A172 (cell line): ENCODE results near the gene SMARCAL1. TPM values are rescaled to one million over a fixed set of nuclear protein-coding genes. Genes with fewer than 3 reads are reported as not detected.

ENCODE experiments used
- DNase-seq: peaks from one replicate; pipeline ENCODE4 v3.0.0-alpha.2; 2015; ENCODE audit warnings: low spot score
- total RNA-seq: library from RNA; depleted of rRNA; stranded (reverse); fragments of >200 nt; shearing (Covaris generic); gene quantifications from 2 replicates; pipeline ENCODE4 v1.2.3, GENCODE V29; 2014

Gene SMARCAL1
- total RNA-seq, 1 experiment from 2014 or later = 25.1 TPM

DNA sequence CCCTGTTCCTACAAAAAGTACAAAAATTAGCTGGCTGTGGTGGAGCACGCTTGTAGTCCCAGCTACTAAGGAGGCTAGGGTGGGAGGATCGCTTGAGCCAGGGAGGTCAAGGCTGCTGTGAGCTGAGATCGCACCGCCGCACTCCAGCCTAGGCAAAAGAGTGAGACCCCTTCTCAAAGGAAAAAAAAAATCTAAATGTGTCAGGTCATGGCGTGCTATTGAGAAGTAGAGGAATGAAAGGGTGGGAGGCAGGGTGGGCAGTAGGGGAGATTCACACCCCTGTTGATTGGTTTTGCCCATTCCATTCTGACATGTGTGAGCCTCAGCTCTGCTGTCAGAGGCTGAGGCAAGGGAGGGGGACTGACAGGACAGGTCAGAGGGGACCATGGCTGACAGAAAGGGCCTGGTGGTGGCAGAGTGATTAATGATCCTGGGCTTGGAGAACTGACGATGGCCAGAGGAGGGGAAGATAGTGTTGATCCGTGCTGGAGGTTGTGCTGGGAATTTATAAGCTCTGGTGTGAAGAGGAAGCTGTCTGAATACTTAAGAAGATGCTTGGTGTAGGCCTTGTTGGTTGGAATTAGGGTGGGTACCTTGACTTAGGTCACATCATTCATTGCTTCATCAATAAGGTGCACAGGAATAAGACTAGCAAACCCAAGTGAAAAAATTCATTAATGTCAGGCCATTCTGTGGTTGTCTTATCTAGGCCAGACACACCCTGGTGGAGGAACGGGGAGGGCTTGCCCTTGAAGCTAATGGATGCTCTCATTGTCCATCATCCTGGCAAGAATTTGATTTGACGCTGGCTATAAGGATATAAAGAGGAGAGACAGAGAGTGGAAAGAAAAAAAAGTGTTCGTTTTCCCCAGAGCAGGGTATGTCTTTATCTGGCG lies 19.1 kb upstream of the SMARCAL1 start:
- DNase-seq = no peak

DNA sequence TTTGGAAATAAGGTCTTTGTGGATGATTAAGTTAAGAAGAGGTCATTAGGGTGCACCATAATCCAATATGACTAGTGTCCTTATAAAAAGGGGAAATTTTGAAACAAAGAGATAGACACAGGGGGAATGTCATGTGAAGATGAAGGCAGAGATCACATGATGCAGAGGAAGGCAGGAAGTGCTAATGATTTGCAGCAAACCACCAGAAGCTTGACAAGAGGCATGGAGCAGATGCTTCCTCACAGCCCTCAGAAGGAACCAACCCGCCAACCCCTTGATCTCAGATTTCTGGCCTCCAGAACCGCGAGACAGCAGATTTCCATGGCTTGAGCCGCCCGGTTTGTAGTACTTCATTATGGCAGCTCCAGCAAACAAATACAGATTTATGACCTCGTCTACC lies 17.4 kb upstream of the SMARCAL1 start:
- no peak for DNase-seq

DNA sequence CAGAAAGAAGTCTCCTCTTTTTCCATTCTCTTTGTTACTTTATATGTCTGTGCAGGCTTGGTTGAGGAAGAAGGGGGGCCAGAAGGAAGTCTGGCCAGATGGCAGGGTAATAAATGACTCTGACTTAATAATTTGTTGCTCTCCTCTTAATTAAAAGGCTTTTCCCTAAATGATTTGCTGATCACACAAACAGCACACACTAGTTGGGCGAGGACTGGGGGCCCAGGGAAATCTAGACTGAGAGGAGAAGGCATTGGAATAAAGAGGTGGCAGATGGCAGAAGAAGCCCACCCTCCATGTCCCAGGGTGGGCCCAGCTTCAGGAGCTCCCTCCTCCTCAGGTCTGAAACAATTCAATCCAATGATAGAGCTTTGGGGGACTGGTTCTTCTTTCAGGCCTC lies 12.7 kb upstream of the SMARCAL1 start:
- no peak for DNase-seq

DNA sequence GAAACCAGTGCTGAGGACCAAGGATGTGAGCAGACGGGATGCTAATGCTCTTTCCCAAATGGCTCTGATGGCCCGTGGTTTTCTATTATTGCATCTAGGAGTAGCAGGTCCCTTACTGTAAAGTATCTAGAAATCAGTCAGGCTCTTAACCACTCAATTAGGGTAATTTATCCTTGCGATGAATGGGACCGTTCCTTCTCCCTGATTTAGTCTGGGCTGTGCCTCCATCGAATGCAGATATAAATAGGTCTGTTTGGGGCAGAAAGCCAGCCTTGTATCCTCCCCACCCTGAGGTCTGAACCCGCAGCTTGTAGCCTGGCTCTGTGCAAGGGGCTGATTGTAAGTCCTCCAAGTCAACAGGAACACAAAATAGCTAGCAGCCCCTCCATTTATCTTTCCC lies 9.5 kb upstream of the SMARCAL1 start:
- no peak for DNase-seq

DNA sequence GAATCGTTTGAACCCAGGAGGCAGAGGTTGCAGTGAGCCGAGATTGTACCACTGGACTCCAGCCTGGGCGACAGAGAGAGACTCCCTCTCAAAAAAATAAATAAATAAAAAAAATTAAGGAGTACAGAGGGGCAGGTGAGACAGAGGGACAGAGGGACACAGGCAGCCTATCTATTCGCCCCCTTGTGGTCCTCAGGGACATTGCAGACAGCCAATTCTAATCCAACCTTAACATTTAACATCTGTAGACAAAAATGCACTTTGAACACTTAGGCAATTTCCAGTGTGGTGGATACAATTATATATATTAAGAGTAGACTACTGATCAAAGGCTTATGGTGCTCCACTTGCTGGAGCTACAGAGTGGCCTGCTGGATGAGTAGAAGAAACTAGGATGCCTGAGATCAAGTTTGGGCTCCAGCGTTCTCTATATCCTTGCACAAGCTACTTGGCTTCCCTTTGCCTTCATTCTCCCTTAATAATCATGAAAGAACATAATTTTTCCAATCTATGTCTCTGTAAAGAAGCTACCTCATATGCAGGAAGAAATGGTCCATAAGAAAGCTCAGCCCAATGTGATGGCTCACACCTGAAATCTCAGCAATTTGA lies 8.2 kb upstream of the SMARCAL1 start:
- DNase-seq = peak; percentile 62

DNA sequence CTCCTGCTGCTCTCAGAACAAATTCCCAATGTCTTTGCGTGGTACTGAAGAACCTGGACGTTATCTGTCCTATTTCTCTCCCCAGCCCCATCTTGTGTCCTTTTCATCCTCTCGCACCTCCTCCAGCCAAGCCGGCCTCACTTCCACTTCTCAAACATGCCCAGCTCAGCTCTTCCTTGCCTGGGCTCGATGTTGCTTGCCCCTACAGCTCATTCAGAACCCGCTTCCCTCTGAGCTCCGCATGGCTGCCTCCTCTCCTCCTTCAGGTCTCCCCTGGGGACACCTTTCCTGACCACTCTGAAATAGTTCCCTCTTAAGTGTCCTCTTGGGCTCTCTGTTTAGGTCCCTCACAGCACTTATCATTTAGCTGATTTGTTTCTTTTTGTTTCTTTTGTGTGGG lies 6.7 kb upstream of the SMARCAL1 start:
- DNase-seq = no peak

DNA sequence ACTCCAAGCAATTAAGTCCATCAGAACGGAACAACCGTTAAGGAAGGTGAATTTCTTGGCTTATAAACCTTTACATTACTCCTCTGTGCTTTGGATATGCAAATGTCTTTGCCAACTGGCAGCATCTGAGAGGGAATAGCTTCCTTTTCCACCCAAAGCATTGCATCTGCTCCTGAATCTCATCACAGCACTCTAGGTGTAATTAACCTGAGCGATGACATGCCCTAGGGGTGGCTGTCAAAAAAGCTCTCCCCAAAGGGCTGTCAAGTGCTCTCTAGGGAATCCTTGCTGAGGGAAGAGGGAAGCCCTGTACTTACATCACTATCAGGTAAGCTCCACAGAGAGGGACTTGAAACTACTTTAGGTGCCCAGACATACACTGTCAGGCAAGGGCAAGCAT lies 5.5 kb upstream of the SMARCAL1 start:
- no peak for DNase-seq

DNA sequence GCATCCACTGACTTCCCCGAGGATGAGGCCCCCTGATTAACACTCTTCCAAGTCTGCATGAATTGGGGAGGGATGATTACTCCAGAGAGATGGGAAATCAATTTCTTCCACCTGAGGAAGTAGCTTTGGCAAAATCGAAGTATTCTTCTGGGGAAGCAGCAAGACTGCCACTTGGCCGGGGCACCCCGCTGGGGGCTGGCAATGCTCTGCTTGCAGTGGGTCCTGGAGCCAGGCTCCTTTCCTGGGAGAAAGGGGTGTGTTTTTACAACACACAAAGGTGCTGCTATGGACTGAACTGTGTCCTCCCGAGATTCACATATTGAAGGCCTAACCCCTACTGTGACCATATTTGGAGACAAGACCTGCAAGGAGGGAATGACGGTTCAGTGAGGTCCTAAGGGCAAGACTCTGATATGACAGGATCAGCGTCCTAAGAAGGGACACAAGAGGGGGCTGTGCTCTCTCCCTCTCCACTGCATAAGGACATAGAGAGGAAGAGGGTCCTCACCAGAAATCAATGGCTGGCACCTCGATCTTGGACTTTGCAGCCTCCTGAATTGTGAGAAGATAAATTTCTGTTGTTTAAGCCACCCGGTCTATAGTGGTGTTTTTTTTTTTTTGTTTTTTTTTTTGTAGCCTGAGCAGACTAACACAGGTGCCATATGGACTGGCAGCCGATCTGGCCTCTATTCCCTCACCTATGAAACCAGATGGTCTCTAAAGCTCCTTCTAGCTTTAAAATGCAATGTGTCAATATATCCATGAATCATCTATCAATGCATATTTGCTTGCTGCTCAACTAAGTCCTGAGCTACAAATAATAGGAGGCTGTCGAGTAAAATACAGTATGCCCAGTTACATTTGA lies 3.6 kb upstream of the SMARCAL1 start:
- DNase-seq = no peak

DNA sequence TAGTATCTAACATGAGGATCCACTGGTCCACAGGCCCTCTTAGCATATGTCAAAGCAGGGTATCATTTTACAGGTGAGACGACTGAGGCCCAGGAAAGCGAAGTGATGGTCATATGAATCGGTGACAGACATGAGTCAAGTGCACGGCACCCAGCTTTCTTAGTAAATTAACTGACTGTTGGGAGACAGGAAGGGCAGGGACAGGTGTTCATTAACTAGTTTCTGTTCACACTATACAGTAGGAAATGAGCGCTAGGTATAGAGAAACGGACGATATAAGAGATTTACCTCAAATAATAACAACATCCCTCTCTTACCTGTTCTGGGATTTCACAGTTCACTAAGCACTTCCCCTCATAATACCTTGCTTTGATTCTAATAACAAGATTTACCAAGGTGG lies 1.7 kb upstream of the SMARCAL1 start:
- no peak for DNase-seq

DNA sequence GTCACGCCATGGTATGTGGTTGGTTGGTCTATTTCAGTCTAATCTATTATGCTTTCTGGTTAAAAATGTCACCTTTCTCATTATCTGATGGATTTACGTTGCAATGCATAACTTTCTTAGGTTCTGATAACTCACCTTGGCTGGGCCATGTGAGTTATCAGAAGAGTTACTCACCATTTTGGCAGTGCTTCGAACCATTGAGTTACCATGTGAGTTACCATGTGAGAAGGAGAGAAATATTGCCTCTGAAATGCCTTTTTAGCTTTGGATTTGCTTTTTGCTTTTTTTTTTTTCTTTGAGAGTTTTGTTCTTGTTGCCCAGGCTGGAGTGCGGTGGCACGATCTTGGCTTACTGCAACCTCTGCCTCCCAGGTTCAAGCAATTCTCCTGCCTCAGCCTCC lies 1.6 kb downstream of the SMARCAL1 start:
- DNase-seq = no peak

DNA sequence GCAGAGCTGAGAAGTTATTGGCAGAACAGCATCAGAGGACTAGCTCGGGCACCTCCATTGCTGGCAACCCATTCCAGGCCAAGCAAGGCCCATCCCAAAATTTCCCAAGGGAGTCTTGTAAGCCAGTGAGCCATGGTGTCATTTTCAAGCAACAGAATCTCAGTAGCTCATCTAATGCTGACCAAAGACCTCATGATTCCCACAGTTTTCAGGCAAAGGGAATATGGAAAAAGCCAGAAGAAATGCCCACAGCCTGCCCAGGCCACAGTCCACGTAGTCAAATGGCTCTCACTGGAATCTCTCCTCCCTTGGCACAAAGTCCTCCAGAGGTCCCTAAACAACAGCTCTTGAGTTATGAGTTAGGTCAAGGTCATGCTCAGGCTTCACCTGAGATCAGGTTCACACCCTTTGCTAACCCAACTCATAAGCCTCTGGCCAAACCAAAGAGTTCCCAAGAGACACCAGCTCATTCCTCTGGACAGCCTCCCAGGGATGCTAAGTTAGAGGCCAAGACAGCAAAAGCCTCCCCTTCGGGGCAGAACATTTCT lies 2.6 kb downstream of the SMARCAL1 start:
- no peak for DNase-seq

DNA sequence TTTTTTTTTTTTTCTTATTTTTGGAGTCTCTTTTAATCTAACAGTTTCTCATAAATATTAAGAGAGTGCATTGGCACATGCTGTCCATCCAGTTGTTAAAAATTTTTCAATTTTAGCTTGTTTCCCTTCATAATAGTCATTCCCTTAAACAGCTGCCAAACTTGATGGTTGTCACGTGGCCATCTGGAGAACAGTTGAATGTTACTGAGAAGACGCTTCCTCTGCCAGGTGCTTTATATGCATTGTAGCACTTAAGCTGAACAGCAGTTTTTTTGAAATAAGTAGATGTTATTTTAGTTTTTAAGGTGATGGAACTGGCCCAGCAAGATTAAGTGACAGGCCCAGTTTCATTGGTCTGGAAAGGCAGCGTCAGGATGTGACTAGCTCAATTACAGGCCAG lies 3.3 kb downstream of the SMARCAL1 start:
- DNase-seq = no peak

DNA sequence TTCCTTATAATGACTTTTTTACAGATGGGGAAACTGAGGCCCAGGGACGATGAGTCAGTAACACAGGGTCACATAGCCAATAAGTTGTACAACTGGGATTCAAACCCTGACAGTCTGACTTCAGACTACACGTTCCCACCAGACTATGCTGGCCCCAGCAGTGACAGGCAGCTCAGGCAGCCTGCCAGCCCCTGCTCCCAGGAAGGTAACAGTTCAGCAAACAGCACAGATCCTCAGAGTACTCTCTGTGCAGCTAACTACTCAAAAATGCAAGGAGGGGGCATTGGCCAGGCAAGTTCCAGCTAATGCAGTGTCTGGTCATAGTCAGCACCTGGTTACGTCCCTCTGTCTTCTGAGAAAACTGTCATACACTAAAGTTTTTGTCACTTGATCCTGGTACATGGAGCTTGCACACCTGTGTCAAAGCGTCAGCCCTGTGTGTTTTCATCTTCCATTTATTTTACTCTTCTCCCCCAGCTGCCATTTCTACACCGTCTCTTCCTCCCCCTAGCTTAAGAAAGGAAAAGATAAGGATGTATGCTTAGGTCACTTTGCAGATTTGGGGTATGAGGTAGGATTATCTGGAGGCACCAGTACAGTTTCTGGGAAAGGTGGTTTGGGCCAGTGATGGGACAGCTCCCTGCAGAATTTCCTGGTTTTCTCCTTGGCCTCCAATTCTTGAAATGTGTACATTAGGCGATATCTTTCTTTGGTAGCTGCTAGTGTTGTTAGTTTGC lies 4.5 kb downstream of the SMARCAL1 start:
- DNase-seq = no peak

DNA sequence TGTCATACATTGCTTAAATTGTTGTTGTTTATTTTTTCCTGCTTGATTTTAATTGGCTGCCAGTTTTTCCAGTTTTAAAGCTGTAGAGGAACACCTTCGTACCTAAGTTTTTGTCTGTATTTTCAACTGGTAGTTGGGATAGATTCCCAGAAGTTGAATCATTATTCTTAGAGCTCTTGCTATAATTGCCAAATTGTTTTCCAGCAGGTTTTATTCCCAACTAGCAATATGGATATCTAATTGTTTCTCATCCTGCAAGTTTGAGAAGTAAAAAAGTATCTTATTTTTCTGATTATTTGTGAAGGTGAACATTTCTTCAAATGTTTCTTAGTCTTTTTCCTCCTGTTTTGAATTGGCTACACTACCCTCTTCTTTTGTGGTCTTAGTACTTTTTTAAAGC lies 6.7 kb downstream of the SMARCAL1 start:
- DNase-seq = no peak

DNA sequence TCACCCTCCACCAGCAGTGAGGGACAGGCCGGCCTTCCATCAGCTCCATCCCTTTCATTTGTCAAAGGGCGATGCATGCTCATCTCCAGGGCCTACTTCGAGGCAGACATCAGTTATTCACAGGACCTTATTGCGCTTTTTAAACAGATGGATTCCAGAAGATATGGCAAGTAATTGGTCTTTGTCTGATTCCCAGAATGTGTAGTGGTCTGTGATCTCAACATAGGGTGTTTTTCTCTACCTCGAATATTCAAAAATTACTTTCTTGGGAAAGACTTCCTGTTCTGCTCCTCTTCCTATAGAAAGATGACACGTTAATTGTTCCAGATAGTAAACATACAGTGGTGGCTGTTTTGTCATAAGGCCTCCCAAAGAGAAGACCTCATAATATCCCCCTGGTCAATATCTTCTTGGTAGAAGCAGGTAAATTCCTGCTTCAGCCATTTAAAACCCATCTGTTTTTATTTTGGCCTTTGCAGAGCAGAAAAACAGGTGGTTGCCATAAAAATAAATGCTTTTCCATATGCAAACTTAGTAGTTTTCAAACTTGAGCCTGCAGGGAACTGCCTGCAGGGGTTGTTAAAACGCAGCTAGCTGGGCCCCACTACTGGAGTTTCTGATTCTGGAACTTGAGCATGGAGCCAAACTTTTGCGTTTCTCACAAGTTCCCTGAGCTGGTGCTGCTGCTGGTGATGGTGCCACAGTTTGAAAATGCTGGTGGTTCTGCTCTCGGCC lies 8.2 kb downstream of the SMARCAL1 start:
- DNase-seq = no peak

DNA sequence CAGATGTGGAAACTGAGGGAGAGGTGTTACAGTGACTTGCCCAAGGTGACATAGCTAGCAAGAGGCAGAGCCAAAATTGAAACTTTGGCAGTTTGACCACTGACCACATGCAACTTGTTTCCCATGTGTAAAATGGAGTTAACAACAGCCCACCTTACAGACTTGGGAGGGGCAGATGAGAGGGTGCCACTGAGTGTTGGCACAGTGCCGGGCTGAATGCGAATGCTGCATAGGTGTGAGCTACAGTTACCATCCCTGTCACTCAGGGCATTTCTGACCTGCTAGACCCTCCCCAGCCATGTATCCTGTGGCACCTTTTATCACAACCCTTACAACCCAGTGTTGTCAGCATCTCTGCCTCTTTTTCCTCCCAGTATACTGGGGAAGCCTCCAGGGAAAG lies 10.8 kb downstream of the SMARCAL1 start:
- DNase-seq = no peak

DNA sequence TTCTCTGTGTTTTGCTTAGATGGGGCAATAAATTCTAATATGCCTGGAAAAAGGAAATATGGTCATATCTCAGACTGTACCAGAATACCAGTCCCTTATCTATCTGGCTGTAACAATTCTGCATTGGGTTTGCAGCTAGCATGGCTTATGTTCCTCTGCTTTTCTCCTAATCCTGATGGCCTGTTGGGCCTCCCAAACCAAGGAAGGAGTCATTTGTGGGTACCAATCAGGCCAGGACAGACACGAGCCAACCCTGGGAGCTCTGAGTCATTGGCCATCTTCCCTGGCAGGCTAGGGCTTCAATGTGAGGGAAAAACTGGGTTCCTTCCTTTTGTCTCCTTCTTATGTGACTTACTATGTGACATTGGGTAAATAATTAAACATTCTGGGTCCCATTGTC lies 12.0 kb downstream of the SMARCAL1 start:
- no peak for DNase-seq

DNA sequence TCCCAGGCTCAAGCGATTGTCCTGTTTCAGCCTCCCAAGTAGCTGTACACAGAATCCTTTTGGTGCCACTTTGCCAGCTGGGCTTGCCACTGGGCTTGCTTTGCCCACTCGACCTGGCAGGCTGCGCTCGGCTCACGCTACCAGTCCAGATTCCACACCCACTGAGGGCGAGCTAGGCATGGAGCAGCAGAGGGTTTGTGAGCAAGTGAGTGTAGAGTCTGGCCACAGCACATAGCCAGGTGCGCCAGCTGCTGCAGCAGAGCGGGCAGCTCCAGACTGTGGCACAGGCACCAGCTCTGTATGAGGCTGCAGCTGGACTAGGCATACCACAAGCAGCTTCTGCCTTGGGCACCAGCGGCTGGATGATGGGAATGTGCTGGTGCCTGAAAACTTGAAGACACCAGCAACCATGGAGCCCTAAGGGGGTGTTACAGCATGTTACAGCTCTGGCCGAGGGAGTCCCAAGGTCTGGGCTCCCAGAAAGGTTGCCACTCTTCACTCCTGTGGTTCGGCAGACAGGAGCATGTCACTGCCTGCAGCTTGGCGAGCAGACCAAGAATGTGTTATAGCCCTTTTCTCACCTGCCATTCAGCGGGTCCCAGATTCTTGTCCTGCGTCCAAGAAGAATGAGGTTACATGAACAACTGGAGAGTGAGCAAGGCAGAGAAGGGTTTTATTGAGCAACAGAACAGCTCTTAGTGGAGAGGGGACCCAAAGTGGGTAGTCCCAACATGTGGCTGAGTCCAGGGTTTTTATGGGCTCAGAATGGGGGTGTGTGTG lies 12.9 kb downstream of the SMARCAL1 start:
- no peak for DNase-seq

DNA sequence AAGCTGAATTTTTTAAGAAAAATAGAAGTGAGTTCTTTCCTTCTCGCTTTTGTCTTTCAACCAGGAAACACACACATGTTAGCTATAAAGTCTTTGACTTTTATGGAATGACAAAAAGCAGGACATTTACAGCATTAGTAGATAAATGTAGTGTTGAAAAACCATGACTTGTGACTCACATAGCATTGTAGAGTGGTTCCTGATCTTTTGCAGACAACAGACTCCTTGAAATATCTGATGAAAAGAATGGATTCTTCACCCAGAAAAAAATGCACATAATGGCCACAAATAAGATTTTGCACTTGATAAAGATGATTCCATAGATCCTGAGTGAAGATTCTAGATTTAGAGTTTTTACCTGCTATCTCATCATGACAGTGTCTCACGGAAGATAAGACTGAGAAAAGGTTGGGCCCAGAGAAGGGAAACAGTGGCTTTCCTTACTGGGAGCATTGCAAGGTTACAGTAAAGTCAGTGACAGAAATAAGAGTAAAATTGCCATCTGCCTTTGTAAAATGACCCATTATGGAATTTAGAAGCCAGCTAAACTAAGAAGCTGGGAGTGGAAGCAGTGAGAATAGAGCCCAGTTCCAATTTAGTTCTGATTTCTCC lies 14.0 kb downstream of the SMARCAL1 start:
- DNase-seq = no peak

DNA sequence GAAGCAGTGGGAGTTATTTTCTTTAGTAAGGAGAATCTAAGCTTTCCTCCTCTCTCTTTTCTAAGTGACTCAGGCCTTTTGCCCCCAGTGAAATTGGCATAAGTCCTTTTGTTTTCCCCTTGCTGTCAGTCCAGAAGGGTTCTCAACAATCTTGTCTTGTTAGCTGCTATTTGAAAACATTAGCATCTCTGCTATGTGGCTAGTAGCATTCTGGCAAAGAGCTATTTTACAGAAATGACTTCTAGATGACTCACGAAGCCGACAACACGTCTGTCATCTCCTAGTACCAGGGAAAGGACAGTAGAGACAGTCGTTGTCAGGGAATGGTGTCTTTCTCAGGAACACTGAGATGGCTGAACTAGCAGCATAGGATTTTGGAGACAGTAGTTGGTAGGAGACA lies 14.7 kb downstream of the SMARCAL1 start:
- peak; percentile 81 for DNase-seq
